NB4 (cell line): Measurements from ENCODE around the gene OPRM1.

Source experiments
- MAX ChIP-seq: IDR thresholded peaks from 2 replicates; pipeline ENCODE4 v1.6.1; 2011; ENCODE audit warnings: low read depth, low read length
- POLR2A ChIP-seq: IDR thresholded peaks from 2 replicates; pipeline ENCODE4 v1.6.1; 2011; ENCODE audit warnings: mild to moderate bottlenecking; ENCODE audit not compliant: insufficient read length; ENCODE audit errors: extremely low read depth
- TF ChIP-seq, protein P1 (sequence below): IDR thresholded peaks from one replicate; pipeline ENCODE4 v1.5.1; 2012; ENCODE audit warnings: low read depth, low read length

DNA sequence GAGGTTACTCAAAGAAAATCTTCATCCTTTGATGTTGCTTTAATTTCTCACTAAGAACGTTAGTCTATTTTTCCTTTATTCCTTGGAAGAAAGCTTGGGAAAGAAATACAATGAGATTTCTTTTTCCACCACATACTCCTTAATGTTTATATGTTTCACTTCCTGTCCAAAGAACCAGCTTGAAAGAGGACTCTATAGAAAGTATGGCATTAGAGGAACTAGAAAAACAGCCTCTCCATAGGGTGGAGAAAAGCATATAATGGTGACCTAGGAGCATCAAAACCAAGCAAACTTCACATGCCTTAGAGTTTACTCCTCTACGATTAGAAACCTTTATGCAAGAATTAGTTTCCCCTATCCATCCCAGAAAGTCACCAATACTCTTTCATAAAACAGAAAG, 131.1 kb downstream of the OPRM1 start:
- TF ChIP-seq, protein P1, sequence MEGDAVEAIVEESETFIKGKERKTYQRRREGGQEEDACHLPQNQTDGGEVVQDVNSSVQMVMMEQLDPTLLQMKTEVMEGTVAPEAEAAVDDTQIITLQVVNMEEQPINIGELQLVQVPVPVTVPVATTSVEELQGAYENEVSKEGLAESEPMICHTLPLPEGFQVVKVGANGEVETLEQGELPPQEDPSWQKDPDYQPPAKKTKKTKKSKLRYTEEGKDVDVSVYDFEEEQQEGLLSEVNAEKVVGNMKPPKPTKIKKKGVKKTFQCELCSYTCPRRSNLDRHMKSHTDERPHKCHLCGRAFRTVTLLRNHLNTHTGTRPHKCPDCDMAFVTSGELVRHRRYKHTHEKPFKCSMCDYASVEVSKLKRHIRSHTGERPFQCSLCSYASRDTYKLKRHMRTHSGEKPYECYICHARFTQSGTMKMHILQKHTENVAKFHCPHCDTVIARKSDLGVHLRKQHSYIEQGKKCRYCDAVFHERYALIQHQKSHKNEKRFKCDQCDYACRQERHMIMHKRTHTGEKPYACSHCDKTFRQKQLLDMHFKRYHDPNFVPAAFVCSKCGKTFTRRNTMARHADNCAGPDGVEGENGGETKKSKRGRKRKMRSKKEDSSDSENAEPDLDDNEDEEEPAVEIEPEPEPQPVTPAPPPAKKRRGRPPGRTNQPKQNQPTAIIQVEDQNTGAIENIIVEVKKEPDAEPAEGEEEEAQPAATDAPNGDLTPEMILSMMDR, result no peak
- no peak for TF ChIP-seq POLR2A
- no peak for TF ChIP-seq MAX
